ENCODE data around the gene PDE7B. TPM values are rescaled to one million over a fixed set of nuclear protein-coding genes. Genes with fewer than 3 reads are reported as not detected.

The PDE7B gene
- total RNA-seq, 1 experiment from 2014 or later, result 0.03 TPM

GRCh38 chr6:136067731-136068341, 216.3 kb downstream of the PDE7B start:
- no peak overlapping the region for H3K27ac ChIP-seq (ENCODE audit: low read length)
- no TSS peak for BruUV-seq (replicated peaks)

GRCh38 chr6:136069119-136069518, 217.6 kb downstream of the PDE7B start:
- ATAC-seq (no peak), DNase-seq (ENCODE audit: low read depth, low spot score) (no peak)
- Histone ChIP-seq H3K27me3 (ENCODE audit: control insufficient read depth, insufficient read depth, low read length) (no peaks in the 10 kb centered on the region), H3K4me3 (ENCODE audit: low read depth in 2 of 2, low read length in 2 of 2) (no peak overlapping the region), H3K36me3 (ENCODE audit: control insufficient read depth, insufficient read depth, low read length) (no peaks in the 10 kb centered on the region), H3K9me3 (ENCODE audit: control insufficient read depth, insufficient read depth, low read depth, low read length) (no peaks in the 10 kb centered on the region), H3K27ac (ENCODE audit: low read length) (no peak overlapping the region), H3K4me1 (ENCODE audit: control insufficient read depth, insufficient read depth, low read length) (no peaks in the 10 kb centered on the region)
- no TSS peak for BruUV-seq (replicated peaks)
- ChIA-PET POLR2A (no interaction called here), CTCF (no interaction called here)
- TF ChIP-seq, protein P1, sequence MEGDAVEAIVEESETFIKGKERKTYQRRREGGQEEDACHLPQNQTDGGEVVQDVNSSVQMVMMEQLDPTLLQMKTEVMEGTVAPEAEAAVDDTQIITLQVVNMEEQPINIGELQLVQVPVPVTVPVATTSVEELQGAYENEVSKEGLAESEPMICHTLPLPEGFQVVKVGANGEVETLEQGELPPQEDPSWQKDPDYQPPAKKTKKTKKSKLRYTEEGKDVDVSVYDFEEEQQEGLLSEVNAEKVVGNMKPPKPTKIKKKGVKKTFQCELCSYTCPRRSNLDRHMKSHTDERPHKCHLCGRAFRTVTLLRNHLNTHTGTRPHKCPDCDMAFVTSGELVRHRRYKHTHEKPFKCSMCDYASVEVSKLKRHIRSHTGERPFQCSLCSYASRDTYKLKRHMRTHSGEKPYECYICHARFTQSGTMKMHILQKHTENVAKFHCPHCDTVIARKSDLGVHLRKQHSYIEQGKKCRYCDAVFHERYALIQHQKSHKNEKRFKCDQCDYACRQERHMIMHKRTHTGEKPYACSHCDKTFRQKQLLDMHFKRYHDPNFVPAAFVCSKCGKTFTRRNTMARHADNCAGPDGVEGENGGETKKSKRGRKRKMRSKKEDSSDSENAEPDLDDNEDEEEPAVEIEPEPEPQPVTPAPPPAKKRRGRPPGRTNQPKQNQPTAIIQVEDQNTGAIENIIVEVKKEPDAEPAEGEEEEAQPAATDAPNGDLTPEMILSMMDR (IDR thresholded peaks at IDR 0.05), result no peak
- no peak for TF ChIP-seq POLR2AphosphoS5 (IDR thresholded peaks at IDR 0.05; ENCODE audit: low read depth, low read length)
- no peak for TF ChIP-seq TCF7L2 (IDR thresholded peaks at IDR 0.05; ENCODE audit: low read depth, low read length)
- TF ChIP-seq SIN3A (IDR thresholded peaks at IDR 0.05; ENCODE audit: borderline replicate concordance, insufficient read depth, low read depth, low read length), result no peak
- TF ChIP-seq, protein P2, sequence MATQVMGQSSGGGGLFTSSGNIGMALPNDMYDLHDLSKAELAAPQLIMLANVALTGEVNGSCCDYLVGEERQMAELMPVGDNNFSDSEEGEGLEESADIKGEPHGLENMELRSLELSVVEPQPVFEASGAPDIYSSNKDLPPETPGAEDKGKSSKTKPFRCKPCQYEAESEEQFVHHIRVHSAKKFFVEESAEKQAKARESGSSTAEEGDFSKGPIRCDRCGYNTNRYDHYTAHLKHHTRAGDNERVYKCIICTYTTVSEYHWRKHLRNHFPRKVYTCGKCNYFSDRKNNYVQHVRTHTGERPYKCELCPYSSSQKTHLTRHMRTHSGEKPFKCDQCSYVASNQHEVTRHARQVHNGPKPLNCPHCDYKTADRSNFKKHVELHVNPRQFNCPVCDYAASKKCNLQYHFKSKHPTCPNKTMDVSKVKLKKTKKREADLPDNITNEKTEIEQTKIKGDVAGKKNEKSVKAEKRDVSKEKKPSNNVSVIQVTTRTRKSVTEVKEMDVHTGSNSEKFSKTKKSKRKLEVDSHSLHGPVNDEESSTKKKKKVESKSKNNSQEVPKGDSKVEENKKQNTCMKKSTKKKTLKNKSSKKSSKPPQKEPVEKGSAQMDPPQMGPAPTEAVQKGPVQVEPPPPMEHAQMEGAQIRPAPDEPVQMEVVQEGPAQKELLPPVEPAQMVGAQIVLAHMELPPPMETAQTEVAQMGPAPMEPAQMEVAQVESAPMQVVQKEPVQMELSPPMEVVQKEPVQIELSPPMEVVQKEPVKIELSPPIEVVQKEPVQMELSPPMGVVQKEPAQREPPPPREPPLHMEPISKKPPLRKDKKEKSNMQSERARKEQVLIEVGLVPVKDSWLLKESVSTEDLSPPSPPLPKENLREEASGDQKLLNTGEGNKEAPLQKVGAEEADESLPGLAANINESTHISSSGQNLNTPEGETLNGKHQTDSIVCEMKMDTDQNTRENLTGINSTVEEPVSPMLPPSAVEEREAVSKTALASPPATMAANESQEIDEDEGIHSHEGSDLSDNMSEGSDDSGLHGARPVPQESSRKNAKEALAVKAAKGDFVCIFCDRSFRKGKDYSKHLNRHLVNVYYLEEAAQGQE (IDR thresholded peaks at IDR 0.05; ENCODE audit: insufficient read depth in 1 of 2, low read depth in 2 of 2, low read length in 1 of 2), result no peak
- in situ Hi-C loops (cut with HindIII; ENCODE audit: low pct_unique_long_range_greater_than_20kb, low sequenced_read_pairs), result no loop called here
- intact Hi-C loops (cut with micrococcal nuclease; ENCODE audit: unreplicated experiment), result no loop called here

More at GRCh38 chr6:136067731-136068341, 216.3 kb downstream of the PDE7B start:
- Histone ChIP-seq H3K4me3 (ENCODE audit: low read depth in 2 of 2, low read length in 2 of 2) (no peak overlapping the region), H3K27me3 (ENCODE audit: control insufficient read depth, insufficient read depth, low read length) (no peaks in the 10 kb centered on the region), H3K9me3 (ENCODE audit: control insufficient read depth, insufficient read depth, low read depth, low read length) (no peaks in the 10 kb centered on the region), H3K4me1 (ENCODE audit: control insufficient read depth, insufficient read depth, low read length) (no peaks in the 10 kb centered on the region), H3K36me3 (ENCODE audit: control insufficient read depth, insufficient read depth, low read length) (no peaks in the 10 kb centered on the region)
- ChIA-PET CTCF (no interaction called here), POLR2A (no interaction called here)
- ATAC-seq (0 out of 2 replicates have a peak, but pooled peaks have one; percentile 51), DNase-seq (ENCODE audit: low read depth, low spot score) (no peak)
- in situ Hi-C loops (cut with HindIII; ENCODE audit: low pct_unique_long_range_greater_than_20kb, low sequenced_read_pairs) (no loop called here), intact Hi-C loops (cut with micrococcal nuclease; ENCODE audit: unreplicated experiment) (no loop called here)
- no peak for TF ChIP-seq TCF7L2 (IDR thresholded peaks at IDR 0.05; ENCODE audit: low read depth, low read length)
- TF ChIP-seq, protein P2 (IDR thresholded peaks at IDR 0.05; ENCODE audit: insufficient read depth in 1 of 2, low read depth in 2 of 2, low read length in 1 of 2), result no peak
- no peak for TF ChIP-seq SIN3A (IDR thresholded peaks at IDR 0.05; ENCODE audit: borderline replicate concordance, insufficient read depth, low read depth, low read length)
- TF ChIP-seq, protein P1 (IDR thresholded peaks at IDR 0.05), result no peak
- TF ChIP-seq POLR2AphosphoS5 (IDR thresholded peaks at IDR 0.05; ENCODE audit: low read depth, low read length), result no peak

Measured in Panc1 (cell line).